ENCODE results near the gene KCNC3. TPM values are rescaled to one million over a fixed set of nuclear protein-coding genes. Genes with fewer than 3 reads are reported as not detected.

KCNC3 gene
- total RNA-seq, 1 experiment from 2014 or later = 24.6 TPM

- H3K36me3 ChIP-seq (ENCODE audit: control insufficient read depth, insufficient read depth, low read length) = no peaks in the 10 kb centered on the region
- H3K27me3 ChIP-seq (replicated peaks; ENCODE audit: control insufficient read depth, insufficient read depth, low read length) = no peaks in the 10 kb centered on the region
- CTCF ChIA-PET = no interaction called here
- no peak for DNase-seq
- H3K4me3 Mint-ChIP-seq (ENCODE audit: unreplicated experiment) = peak overlapping the region; percentile 7
- H3K36me3 Mint-ChIP-seq (ENCODE audit: insufficient read depth, unreplicated experiment) = peaks cover 52% of the 10 kb centered on the region
- no peaks in the 10 kb centered on the region for H3K9me3 ChIP-seq
- intact Hi-C loops (cut with micrococcal nuclease; ENCODE audit: unreplicated experiment) = no loop called here
- peaks cover 3% of the 10 kb centered on the region for H3K9me3 Mint-ChIP-seq (ENCODE audit: unreplicated experiment)
- TF ChIP-seq CTCF (IDR thresholded peaks at IDR 0.05; ENCODE audit: insufficient read depth in 1 of 2, low read depth in 1 of 2, low read length in 1 of 2, severe bottlenecking in 1 of 2, unreplicated experiment in 1 of 2) = no peak
- peaks cover 19% of the 10 kb centered on the region for H3K4me1 Mint-ChIP-seq (ENCODE audit: low read depth, unreplicated experiment)
- H3K27me3 Mint-ChIP-seq (ENCODE audit: insufficient read depth, unreplicated experiment) = peaks cover 11% of the 10 kb centered on the region
- no TSS peak for BruUV-seq (replicated peaks)
- no peak overlapping the region for H3K4me3 ChIP-seq (ENCODE audit: low read depth, low read length)
- no peak overlapping the region for H3K27ac Mint-ChIP-seq (ENCODE audit: unreplicated experiment)
- H3K4me1 ChIP-seq = peaks cover 17% of the 10 kb centered on the region
- POLR2A ChIA-PET = interaction anchor here (0.5 kb wide), 1 partner anchor 88 kb away, joined by 3 read pairs; no protein-coding TSS in a partner anchor
Observed at GRCh38 chr19:50324331-50324730, 4.8 kb downstream of the KCNC3 start.

- no TSS peak for BruUV-seq (replicated peaks)
- intact Hi-C loops (cut with micrococcal nuclease; ENCODE audit: unreplicated experiment) = no loop called here
- H3K9me3 ChIP-seq = no peaks in the 10 kb centered on the region
- H3K4me1 ChIP-seq = peaks cover 16% of the 10 kb centered on the region
- H3K4me1 Mint-ChIP-seq (ENCODE audit: low read depth, unreplicated experiment) = peaks cover 17% of the 10 kb centered on the region
- H3K27ac Mint-ChIP-seq (ENCODE audit: unreplicated experiment) = no peak overlapping the region
- no peaks in the 10 kb centered on the region for H3K27me3 ChIP-seq (replicated peaks; ENCODE audit: control insufficient read depth, insufficient read depth, low read length)
- ChIA-PET CTCF (no interaction called here), POLR2A (no interaction called here)
- TF ChIP-seq CTCF (IDR thresholded peaks at IDR 0.05; ENCODE audit: insufficient read depth in 1 of 2, low read depth in 1 of 2, low read length in 1 of 2, severe bottlenecking in 1 of 2, unreplicated experiment in 1 of 2) = no peak
- H3K4me3 Mint-ChIP-seq (ENCODE audit: unreplicated experiment) = no peak overlapping the region
- H3K9me3 Mint-ChIP-seq (ENCODE audit: unreplicated experiment) = no peaks in the 10 kb centered on the region
- DNase-seq = no peak
- no peaks in the 10 kb centered on the region for H3K36me3 ChIP-seq (ENCODE audit: control insufficient read depth, insufficient read depth, low read length)
- peaks cover 48% of the 10 kb centered on the region for H3K36me3 Mint-ChIP-seq (ENCODE audit: insufficient read depth, unreplicated experiment)
- H3K27me3 Mint-ChIP-seq (ENCODE audit: insufficient read depth, unreplicated experiment) = peaks cover 13% of the 10 kb centered on the region
- H3K4me3 ChIP-seq (ENCODE audit: low read depth, low read length) = no peak overlapping the region
Observed at GRCh38 chr19:50323782-50324133, 5.4 kb downstream of the KCNC3 start.

- Mint-ChIP-seq H3K36me3 (ENCODE audit: insufficient read depth, unreplicated experiment) (peaks cover 48% of the 10 kb centered on the region), H3K27me3 (ENCODE audit: insufficient read depth, unreplicated experiment) (peaks cover 13% of the 10 kb centered on the region), H3K4me1 (ENCODE audit: low read depth, unreplicated experiment) (peaks cover 17% of the 10 kb centered on the region), H3K27ac (ENCODE audit: unreplicated experiment) (no peak overlapping the region), H3K4me3 (ENCODE audit: unreplicated experiment) (no peak overlapping the region), H3K9me3 (ENCODE audit: unreplicated experiment) (no peaks in the 10 kb centered on the region)
- Histone ChIP-seq H3K4me3 (ENCODE audit: low read depth, low read length) (no peak overlapping the region), H3K4me1 (peaks cover 16% of the 10 kb centered on the region), H3K9me3 (no peaks in the 10 kb centered on the region), H3K27me3 (replicated peaks; ENCODE audit: control insufficient read depth, insufficient read depth, low read length) (no peaks in the 10 kb centered on the region), H3K36me3 (ENCODE audit: control insufficient read depth, insufficient read depth, low read length) (no peaks in the 10 kb centered on the region)
- POLR2A ChIA-PET = no interaction called here
- intact Hi-C loops (cut with micrococcal nuclease; ENCODE audit: unreplicated experiment) = no loop called here
- DNase-seq = no peak
- TF ChIP-seq CTCF (IDR thresholded peaks at IDR 0.05; ENCODE audit: insufficient read depth in 1 of 2, low read depth in 1 of 2, low read length in 1 of 2, severe bottlenecking in 1 of 2, unreplicated experiment in 1 of 2) = no peak
- no TSS peak for BruUV-seq (replicated peaks)
- CTCF ChIA-PET = no interaction called here
Observed at GRCh38 chr19:50322931-50323781, 6.0 kb downstream of the KCNC3 start.
